ENCODE data around the gene DNM2. TPM values are rescaled to one million over a fixed set of nuclear protein-coding genes. Genes with fewer than 3 reads are reported as not detected.
A peak's percentile ranks its signal among the peaks of the same experiment; 100 is the strongest.

DNM2 gene
- total RNA-seq, 1 donor from 2014 or later: 102 TPM

- TF ChIP-seq, protein P1, sequence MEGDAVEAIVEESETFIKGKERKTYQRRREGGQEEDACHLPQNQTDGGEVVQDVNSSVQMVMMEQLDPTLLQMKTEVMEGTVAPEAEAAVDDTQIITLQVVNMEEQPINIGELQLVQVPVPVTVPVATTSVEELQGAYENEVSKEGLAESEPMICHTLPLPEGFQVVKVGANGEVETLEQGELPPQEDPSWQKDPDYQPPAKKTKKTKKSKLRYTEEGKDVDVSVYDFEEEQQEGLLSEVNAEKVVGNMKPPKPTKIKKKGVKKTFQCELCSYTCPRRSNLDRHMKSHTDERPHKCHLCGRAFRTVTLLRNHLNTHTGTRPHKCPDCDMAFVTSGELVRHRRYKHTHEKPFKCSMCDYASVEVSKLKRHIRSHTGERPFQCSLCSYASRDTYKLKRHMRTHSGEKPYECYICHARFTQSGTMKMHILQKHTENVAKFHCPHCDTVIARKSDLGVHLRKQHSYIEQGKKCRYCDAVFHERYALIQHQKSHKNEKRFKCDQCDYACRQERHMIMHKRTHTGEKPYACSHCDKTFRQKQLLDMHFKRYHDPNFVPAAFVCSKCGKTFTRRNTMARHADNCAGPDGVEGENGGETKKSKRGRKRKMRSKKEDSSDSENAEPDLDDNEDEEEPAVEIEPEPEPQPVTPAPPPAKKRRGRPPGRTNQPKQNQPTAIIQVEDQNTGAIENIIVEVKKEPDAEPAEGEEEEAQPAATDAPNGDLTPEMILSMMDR (IDR thresholded peaks at IDR 0.05; ENCODE audit: insufficient read depth, low read length, poor library complexity, severe bottlenecking): no peak
- Histone ChIP-seq H3K27me3 (ENCODE audit: control insufficient read depth, insufficient read depth, low read length) (no peaks in the 10 kb centered on the region), H3K4me3 (ENCODE audit: low read depth, low read length) (no peak overlapping the region), H3K36me3 (ENCODE audit: control insufficient read depth, insufficient read depth, low read length) (peaks cover 3% of the 10 kb centered on the region)
- no peak for DNase-seq (ENCODE audit: low read depth)
Observed at GRCh38 chr19:10809651-10810285, 91.9 kb downstream of the DNM2 start.

GRCh38 chr19:10811391-10812111, 93.7 kb downstream of the DNM2 start:
- TF ChIP-seq, protein P1 (IDR thresholded peaks at IDR 0.05; ENCODE audit: insufficient read depth, low read length, poor library complexity, severe bottlenecking): no peak
- H3K36me3 ChIP-seq (ENCODE audit: control insufficient read depth, insufficient read depth, low read length): peaks cover 2% of the 10 kb centered on the region
- no peak overlapping the region for H3K4me3 ChIP-seq (ENCODE audit: low read depth, low read length)
- no peaks in the 10 kb centered on the region for H3K27me3 ChIP-seq (ENCODE audit: control insufficient read depth, insufficient read depth, low read length)
- no peak for DNase-seq (ENCODE audit: low read depth)

- Histone ChIP-seq H3K27me3 (ENCODE audit: control insufficient read depth, insufficient read depth, low read length) (no peaks in the 10 kb centered on the region), H3K4me3 (ENCODE audit: low read depth, low read length) (no peak overlapping the region), H3K36me3 (ENCODE audit: control insufficient read depth, insufficient read depth, low read length) (peaks cover 2% of the 10 kb centered on the region)
- no peak for DNase-seq (ENCODE audit: low read depth)
- TF ChIP-seq, protein P1 (IDR thresholded peaks at IDR 0.05; ENCODE audit: insufficient read depth, low read length, poor library complexity, severe bottlenecking): no peak
Observed at GRCh38 chr19:10812196-10812595, 94.3 kb downstream of the DNM2 start.

- Histone ChIP-seq H3K4me3 (ENCODE audit: low read depth, low read length) (no peak overlapping the region), H3K36me3 (ENCODE audit: control insufficient read depth, insufficient read depth, low read length) (peaks cover 2% of the 10 kb centered on the region), H3K27me3 (ENCODE audit: control insufficient read depth, insufficient read depth, low read length) (no peaks in the 10 kb centered on the region)
- peak; percentile 60 for DNase-seq (ENCODE audit: low read depth)
- TF ChIP-seq, protein P1 (IDR thresholded peaks at IDR 0.05; ENCODE audit: insufficient read depth, low read length, poor library complexity, severe bottlenecking): no peak
Observed at GRCh38 chr19:10812902-10813404, 95.1 kb downstream of the DNM2 start.

- DNase-seq (ENCODE audit: low read depth): no peak
- Histone ChIP-seq H3K36me3 (ENCODE audit: control insufficient read depth, insufficient read depth, low read length) (peaks cover 3% of the 10 kb centered on the region), H3K4me3 (ENCODE audit: low read depth, low read length) (no peak overlapping the region), H3K27me3 (ENCODE audit: control insufficient read depth, insufficient read depth, low read length) (no peaks in the 10 kb centered on the region)
- TF ChIP-seq, protein P1 (IDR thresholded peaks at IDR 0.05; ENCODE audit: insufficient read depth, low read length, poor library complexity, severe bottlenecking): no peak
Observed at GRCh38 chr19:10815007-10815536, 97.2 kb downstream of the DNM2 start.

Measured in kidney epithelial cell (primary cell).